ENCODE measurements around the gene PLIN1.

PLIN1 gene

GRCh38 chr15:89628301-89628700, 50.9 kb downstream of the PLIN1 start (continued):
- no peak for TF ChIP-seq ZNF48 (tag by site-specific recombination; IDR thresholded peaks at IDR 0.05)
- no peak for TF ChIP-seq ZNF677 (tag by site-specific recombination; IDR thresholded peaks at IDR 0.05)
- TF ChIP-seq GFI1B (tag by site-specific recombination; IDR thresholded peaks at IDR 0.05), result no peak
- no peak for TF ChIP-seq ZNF350 (tag by site-specific recombination; IDR thresholded peaks at IDR 0.05)
- TF ChIP-seq ZBTB49 (tag by site-specific recombination; IDR thresholded peaks at IDR 0.05; ENCODE audit: low read depth), result no peak
- no peak for TF ChIP-seq GLIS1 (tag by site-specific recombination; IDR thresholded peaks at IDR 0.05)
- no peak for TF ChIP-seq ZXDB (tag by site-specific recombination; IDR thresholded peaks at IDR 0.05)
- TF ChIP-seq ZNF626 (tag by site-specific recombination; IDR thresholded peaks at IDR 0.05), result no peak

GRCh38 chr15:89627256-89627970, 51.8 kb downstream of the PLIN1 start:
- TF ChIP-seq BCL11A (tag by site-specific recombination; IDR thresholded peaks at IDR 0.05; ENCODE audit: low read depth) (no peak), SETDB1 (IDR thresholded peaks at IDR 0.05; ENCODE audit: insufficient read length, low read length) (no peak), ZNF324 (tag by site-specific recombination; IDR thresholded peaks at IDR 0.05) (no peak), ZNF747 (tag by site-specific recombination; IDR thresholded peaks at IDR 0.05) (no peak)
- Histone ChIP-seq H3K36me3 (ENCODE audit: control insufficient read depth in 2 of 2, insufficient read depth in 1 of 2, low read length in 2 of 2) (peaks cover 70 to 98% of the 10 kb centered on the region in 2 experiments), H3K4me1 (ENCODE audit: control insufficient read depth, insufficient read depth, low read length) (no peaks in the 10 kb centered on the region), H3K9me3 (ENCODE audit: control insufficient read depth, insufficient read depth, low read depth, low read length) (no peaks in the 10 kb centered on the region), H3K4me3 (ENCODE audit: low read depth, low read length) (no peak overlapping the region), H3K27ac (ENCODE audit: extremely low read depth, low read depth, low read length) (peak overlapping the region; percentile 40; the same call in 1 of the 2 replicates)
- POLR2A ChIA-PET, result no interaction called here
- CTCF ChIA-PET, result interaction anchor here (0.6 to 1.3 kb wide), 3 partner anchors 19 to 1199 kb away, joined by 3 read pairs; no protein-coding TSS in a partner anchor

- TF ChIP-seq SCRT2 (tag by site-specific recombination; IDR thresholded peaks at IDR 0.05) (no peak), GLIS1 (tag by site-specific recombination; IDR thresholded peaks at IDR 0.05) (peak; percentile 45), ZBTB7A (tag by site-specific recombination; IDR thresholded peaks at IDR 0.05; ENCODE audit: low read depth) (no peak), ZNF629 (tag by site-specific recombination; IDR thresholded peaks at IDR 0.05) (no peak), PBX3 (CRISPR knock-in tag; IDR thresholded peaks at IDR 0.05) (no peak)
- peak overlapping the region; percentile 13; the same call in 1 of the 2 replicates for H3K27ac ChIP-seq (ENCODE audit: extremely low read depth, low read depth, low read length)
- no peak overlapping the region for H3K4me3 ChIP-seq (ENCODE audit: low read depth, low read length)
- POLR2A ChIA-PET, result no interaction called here
- no peaks in the 10 kb centered on the region for H3K9me3 ChIP-seq (ENCODE audit: control insufficient read depth, insufficient read depth, low read depth, low read length)
- no peaks in the 10 kb centered on the region for H3K4me1 ChIP-seq (ENCODE audit: control insufficient read depth, insufficient read depth, low read length)
- CTCF ChIA-PET, result interaction anchor here (0.6 to 0.7 kb wide), 2 partner anchors 21 to 25 kb away, joined by 3 to 4 read pairs; no protein-coding TSS in a partner anchor
- H3K36me3 ChIP-seq (ENCODE audit: control insufficient read depth in 2 of 2, insufficient read depth in 1 of 2, low read length in 2 of 2), result peaks cover 74 to 98% of the 10 kb centered on the region in 2 experiments
These were observed 53.5 kb downstream of the PLIN1 start for GRCh38 chr15:89625716-89626115.

GRCh38 chr15:89623165-89623564, 56.0 kb downstream of the PLIN1 start:
- Histone ChIP-seq H3K9me3 (ENCODE audit: control insufficient read depth, insufficient read depth, low read depth, low read length) (no peaks in the 10 kb centered on the region), H3K4me1 (ENCODE audit: control insufficient read depth, insufficient read depth, low read length) (no peaks in the 10 kb centered on the region), H3K27ac (ENCODE audit: extremely low read depth, low read depth, low read length) (no peak overlapping the region), H3K4me3 (ENCODE audit: low read depth, low read length) (no peak overlapping the region), H3K36me3 (ENCODE audit: control insufficient read depth in 2 of 2, insufficient read depth in 1 of 2, low read length in 2 of 2) (peaks cover 86 to 100% of the 10 kb centered on the region in 2 experiments)
- ChIA-PET POLR2A (no interaction called here), CTCF (interaction anchor here (1.4 kb wide), 1 partner anchor 24 kb away, joined by 4 read pairs; no protein-coding TSS in a partner anchor)
- TF ChIP-seq MZF1 (tag by site-specific recombination; IDR thresholded peaks at IDR 0.05; ENCODE audit: borderline replicate concordance) (no peak), ZNF302 (tag by site-specific recombination; IDR thresholded peaks at IDR 0.05; ENCODE audit: low read depth) (no peak), KLF1 (tag by site-specific recombination; IDR thresholded peaks at IDR 0.05) (no peak), HOXD13 (CRISPR knock-in tag; IDR thresholded peaks at IDR 0.05; ENCODE audit: borderline replicate concordance) (no peak), KLF17 (tag by site-specific recombination; IDR thresholded peaks at IDR 0.05) (no peak), ZNF202 (tag by site-specific recombination; IDR thresholded peaks at IDR 0.05; ENCODE audit: borderline replicate concordance) (no peak), ZIC2 (tag by site-specific recombination; IDR thresholded peaks at IDR 0.05) (no peak), ZNF266 (tag by site-specific recombination; IDR thresholded peaks at IDR 0.05; ENCODE audit: low read depth) (no peak)
